Hepatocyte (in vitro differentiated cells): ENCODE results near the gene CATSPER4. TPM values are rescaled to one million over a fixed set of nuclear protein-coding genes. Genes with fewer than 3 reads are reported as not detected.

Source experiments
- DNase-seq: peaks from one replicate; pipeline ENCODE4 v3.0.0-alpha.2; 2016; ENCODE audit warnings: low spot score
- H2AFZ ChIP-seq: fragments of 200-600 bp; sonication (generic); 2 replicates; pipeline ENCODE4 v1.6.0; 2016; ENCODE audit warnings: antibody characterized with exemption, mild to moderate bottlenecking
- H3K27ac ChIP-seq: fragments of 200-600 bp; sonication (generic); 2 replicates; pipeline ENCODE4 v1.5.1; 2016; ENCODE audit warnings: mild to moderate bottlenecking
- H3K27me3 ChIP-seq: fragments of 200-600 bp; sonication (generic); 2 replicates; pipeline ENCODE4 v1.6.1; 2016
- H3K36me3 ChIP-seq: fragments of 200-600 bp; sonication (generic); replicated peaks from 2 replicates; pipeline ENCODE4 v1.5.1; 2016; ENCODE audit warnings: low read depth; ENCODE audit not compliant: insufficient read depth
- H3K4me1 ChIP-seq: fragments of 200-600 bp; sonication (generic); 2 replicates; pipeline ENCODE4 v1.5.1; 2016; ENCODE audit warnings: mild to moderate bottlenecking, moderate library complexity; ENCODE audit not compliant: insufficient read depth
- H3K4me2 ChIP-seq: fragments of 200-600 bp; sonication (generic); 2 replicates; pipeline ENCODE4 v1.6.0; 2016
- H3K4me3 ChIP-seq: fragments of 200-600 bp; sonication (generic); 2 replicates; pipeline ENCODE4 v1.5.1; 2016; ENCODE audit warnings: mild to moderate bottlenecking
- H3K79me2 ChIP-seq: fragments of 200-600 bp; sonication (generic); 2 replicates; pipeline ENCODE4 v1.6.0; 2017; ENCODE audit warnings: mild to moderate bottlenecking
- H3K9me2 ChIP-seq: fragments of 200-600 bp; sonication (generic); replicated peaks from 2 replicates; pipeline ENCODE4 v1.6.0; 2017; ENCODE audit warnings: mild to moderate bottlenecking; ENCODE audit not compliant: insufficient read depth
- H3K9me3 ChIP-seq: fragments of 200-600 bp; sonication (generic); 2 replicates; pipeline ENCODE4 v1.5.1; 2016; ENCODE audit warnings: low read depth, mild to moderate bottlenecking
- H4K20me1 ChIP-seq: fragments of 200-600 bp; sonication (generic); 2 replicates; pipeline ENCODE4 v1.6.0; 2016; ENCODE audit warnings: mild to moderate bottlenecking; ENCODE audit not compliant: insufficient read depth, poor library complexity, severe bottlenecking
- CTCF ChIP-seq: fragments of 200-600 bp; sonication (generic); IDR thresholded peaks from 2 replicates; pipeline ENCODE4 v1.5.1; 2016; ENCODE audit warnings: antibody characterized with exemption, mild to moderate bottlenecking; ENCODE audit not compliant: poor library complexity
- EZH2 ChIP-seq: fragments of 200-600 bp; sonication (generic); IDR thresholded peaks from 2 replicates; pipeline ENCODE4 v1.6.1; 2016; ENCODE audit warnings: antibody characterized with exemption, mild to moderate bottlenecking, borderline replicate concordance
- EZH2phosphoT487 ChIP-seq: fragments of 200-600 bp; sonication (generic); IDR thresholded peaks from one replicate; pipeline ENCODE4 v1.6.1; 2018; ENCODE audit warnings: antibody characterized with exemption, mild to moderate bottlenecking, low read depth, moderate library complexity; ENCODE audit not compliant: unreplicated experiment, severe bottlenecking
- WGBS: methylation state at CpG from one replicate; pipeline ENCODE4 v1.1.6; 2016; ENCODE audit warnings: low lambda C conversion rate; ENCODE audit errors: missing lambda C conversion rate; 5-methylcytosine and 5-hydroxymethylcytosine counted together
- polyA plus RNA-seq: library from polyadenylated mRNA; unstranded; fragments of >200 nt; fragmentation: Nextera tagmentation; extraction: Ambion mirVana; gene quantifications from 2 replicates; pipeline ENCODE4 v1.2.1, GENCODE V29; 2016
- total RNA-seq: library from RNA; depleted of rRNA; stranded (reverse); fragments of >200 nt; gene quantifications from 2 replicates; pipeline ENCODE4 v1.2.3, GENCODE V29; 2014

Gene CATSPER4
- total and polyA plus RNA-seq, 2 experiments from 2014 or later, result 0.07 TPM; not detected in 1

GRCh38 chr1:26177182-26177684 is 13.2 kb upstream of the CATSPER4 start, which contains the start of gene CNKSR1:
TSS of gene CNKSR1 (plus strand) at chr1:26177491. CDS start at chr1:26177548, 57 bp downstream.
- no peaks in the 10 kb centered on the region for H3K36me3 ChIP-seq
- peak within 1 kb of the TSS; percentile 44 for H2AFZ ChIP-seq
- TF ChIP-seq EZH2phosphoT487 (no peak), CTCF (peak; percentile 28)
- peak within 1 kb of the TSS; percentile 24 for H3K4me3 ChIP-seq
- WGBS, result 27% methylated on average over 21 of the region's 21 CpGs
- peak within 1 kb of the TSS; percentile 95 for H3K27ac ChIP-seq
- DNase-seq, result peak; percentile 90
- no peaks in the 10 kb centered on the region for H4K20me1 ChIP-seq
- no peaks in the 10 kb centered on the region for H3K27me3 ChIP-seq
- no peaks in the 10 kb centered on the region for H3K4me1 ChIP-seq
- no peaks in the 10 kb centered on the region for H3K9me2 ChIP-seq
- H3K9me3 ChIP-seq, result no peaks in the 10 kb centered on the region
- H3K79me2 ChIP-seq, result peaks cover 2% of the 10 kb centered on the region
- peak within 1 kb of the TSS; percentile 74 for H3K4me2 ChIP-seq

- DNase-seq, result no peak
- Histone ChIP-seq H3K4me1 (no peaks in the 10 kb centered on the region), H3K4me3 (no peak overlapping the region), H2AFZ (no peak overlapping the region), H3K27me3 (no peaks in the 10 kb centered on the region), H3K79me2 (peaks cover 2% of the 10 kb centered on the region), H3K36me3 (no peaks in the 10 kb centered on the region), H3K9me3 (no peaks in the 10 kb centered on the region), H3K9me2 (no peaks in the 10 kb centered on the region), H4K20me1 (no peaks in the 10 kb centered on the region), H3K27ac (no peak overlapping the region), H3K4me2 (no peak overlapping the region)
- WGBS, result 91% methylated on average over 4 of the region's 4 CpGs
- TF ChIP-seq CTCF (no peak), EZH2phosphoT487 (no peak), EZH2 (no peak)
Observed at GRCh38 chr1:26180010-26180506, 10.3 kb upstream of the CATSPER4 start.

GRCh38 chr1:26181586-26182382 is 8.6 kb upstream of the CATSPER4 start:
- Histone ChIP-seq H3K9me2 (no peaks in the 10 kb centered on the region), H3K4me2 (no peak overlapping the region), H3K27ac (no peak overlapping the region), H3K9me3 (no peaks in the 10 kb centered on the region), H3K4me1 (no peaks in the 10 kb centered on the region), H3K36me3 (no peaks in the 10 kb centered on the region), H2AFZ (no peak overlapping the region), H3K79me2 (peaks cover 2% of the 10 kb centered on the region), H3K4me3 (no peak overlapping the region), H3K27me3 (no peaks in the 10 kb centered on the region), H4K20me1 (no peaks in the 10 kb centered on the region)
- TF ChIP-seq EZH2phosphoT487, result no peak
- no peak for TF ChIP-seq CTCF
- TF ChIP-seq EZH2, result no peak
- WGBS, result 80% methylated on average over 9 of the region's 9 CpGs
- no peak for DNase-seq
